ENCODE data around the gene SULT4A1. TPM values are rescaled to one million over a fixed set of nuclear protein-coding genes. Genes with fewer than 3 reads are reported as not detected.

SULT4A1 gene
- total and polyA plus RNA-seq, 9 of the 15 experiments (the other 6 are each of a cell fraction or from before 2014, with no cell fraction given): 0.03 to 0.20 (median 0.09) TPM; not detected in 3

DNA sequence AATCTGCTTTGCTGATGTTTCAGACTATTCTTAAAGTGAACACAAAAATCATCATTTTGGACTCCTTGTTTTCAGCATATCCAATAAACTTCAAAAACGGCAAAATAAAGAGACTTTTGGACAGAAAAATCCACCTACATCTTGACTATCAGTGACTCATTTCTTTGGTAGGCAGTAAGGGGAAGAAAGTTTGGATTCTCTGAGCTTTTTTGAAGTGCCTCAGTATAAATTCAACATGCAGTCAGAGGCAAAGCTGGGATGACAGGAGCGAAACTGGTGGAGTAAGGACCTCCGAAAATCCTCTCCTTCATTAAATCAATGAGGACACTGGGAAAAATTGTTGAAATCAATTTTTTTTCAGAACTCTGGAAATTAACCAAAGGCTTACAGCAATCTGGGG is 79.9 kb downstream of the SULT4A1 start (continued):
- TF ChIP-seq MECOM (CRISPR knock-in tag; IDR thresholded peaks at IDR 0.05) (no peak), ZNF445 (CRISPR knock-in tag; IDR thresholded peaks at IDR 0.05; ENCODE audit: low read depth) (no peak)

DNA sequence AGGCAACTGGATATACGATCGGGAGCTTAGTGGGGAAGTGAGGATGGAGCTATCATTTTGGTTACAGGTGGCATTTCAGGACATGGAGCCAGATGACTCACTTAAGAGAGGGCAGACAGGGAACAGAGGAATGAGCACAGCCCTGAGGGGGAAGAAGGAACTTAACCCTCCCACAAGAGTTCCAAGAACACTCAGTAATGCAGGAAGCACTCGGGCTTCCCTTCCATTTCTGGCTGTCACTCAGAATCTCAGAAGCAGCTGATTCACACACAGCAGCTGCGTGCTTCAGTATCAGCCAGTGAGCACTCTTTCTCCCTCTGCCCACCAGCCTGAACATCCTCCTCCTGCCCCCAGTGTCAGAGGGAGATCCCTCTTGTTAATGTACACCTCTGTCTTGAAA is 85.0 kb downstream of the SULT4A1 start:
- Histone ChIP-seq H3K4me3 (no peak overlapping the region), H3K4me2 (ENCODE audit: insufficient read depth, low read length) (no peak overlapping the region), H3K9ac (ENCODE audit: insufficient read depth in 1 of 2, low read depth in 2 of 2, low read length in 2 of 2) (no peak overlapping the region), H3K4me1 (replicated peaks in 1 of 2; ENCODE audit: control insufficient read depth in 2 of 2, insufficient read depth in 2 of 2, low read length in 2 of 2) (no peaks in the 10 kb centered on the region), H4K20me1 (replicated peaks; ENCODE audit: control insufficient read depth, insufficient read depth, low read length) (no peaks in the 10 kb centered on the region), H2AFZ (ENCODE audit: low read depth, low read length) (no peak overlapping the region), H3K36me3 (ENCODE audit: control insufficient read depth, insufficient read depth, low read length) (no peaks in the 10 kb centered on the region), H3K9me1 (ENCODE audit: control insufficient read depth, insufficient read depth, low read length) (no peaks in the 10 kb centered on the region), H3K27me3 (ENCODE audit: control insufficient read depth in 2 of 2, insufficient read depth in 2 of 2, low read length in 2 of 2) (peaks cover 0 to 15% of the 10 kb centered on the region in 2 experiments; a peak in 3 of 5 replicates), H3K79me2 (ENCODE audit: control insufficient read depth, insufficient read depth, low read length) (no peaks in the 10 kb centered on the region), H3K27ac (ENCODE audit: extremely low read depth, low read depth, low read length) (no peak overlapping the region), H3K9me3 (replicated peaks; ENCODE audit: control insufficient read depth, insufficient read depth, low read depth, low read length) (no peaks in the 10 kb centered on the region)
- 0% methylated on average over 4 of the region's 4 CpGs for WGBS (ENCODE audit: insufficient coverage, low coverage, missing lambda C conversion rate)
- FAIRE-seq (no peak), ATAC-seq (no peak), DNase-seq (ENCODE audit: extremely low read depth in 1 of 4, low spot score in 3 of 4) (peak in 1 of 4 experiments; percentile 1)
- intact Hi-C loops (cut with micrococcal nuclease): no loop called here
- in situ Hi-C loops (cut with MboI): no loop called here
- TF ChIP-seq PKNOX1 (IDR thresholded peaks at IDR 0.05): peak; percentile 69
- no peak for TF ChIP-seq TCF7 (IDR thresholded peaks at IDR 0.05; ENCODE audit: borderline replicate concordance)
- POLR2A ChIA-PET: no interaction called here
- CTCF ChIA-PET (ENCODE audit: low intra/inter-chr PET ratio): no interaction called here
- no TSS peak for BruUV-seq (replicated peaks)
